SK-N-DZ (cell line): ENCODE data around the gene MAP3K14.
"Not testable (repeated sequence)": the region's sequence is repeated elsewhere in the genome, so short reads cannot be mapped to it uniquely, and the experiment has no call there.

Source experiments
- DNase-seq: peaks from one replicate; pipeline ENCODE4 v3.0.0-alpha.2; 2015; ENCODE audit warnings: low spot score

Gene MAP3K14

GRCh38 chr17:45260204-45260783 lies 56.5 kb downstream of the MAP3K14 start:
- DNase-seq = no peak

GRCh38 chr17:45258981-45259380 lies 57.8 kb downstream of the MAP3K14 start:
- DNase-seq = no peak

GRCh38 chr17:45257115-45257514 lies 59.7 kb downstream of the MAP3K14 start:
- DNase-seq = no peak

GRCh38 chr17:45256114-45256966 lies 60.5 kb downstream of the MAP3K14 start:
- DNase-seq = no peak

GRCh38 chr17:45255358-45255757 lies 61.5 kb downstream of the MAP3K14 start:
- no peak for DNase-seq

- no peak for DNase-seq
Observed at GRCh38 chr17:45253879-45254278, 62.9 kb downstream of the MAP3K14 start.

GRCh38 chr17:45253237-45253636 lies 63.6 kb downstream of the MAP3K14 start:
- not testable (repeated sequence) for DNase-seq

GRCh38 chr17:45251931-45252330 lies 64.9 kb downstream of the MAP3K14 start:
- no peak for DNase-seq

- no peak for DNase-seq
Observed at GRCh38 chr17:45248132-45248957, 68.5 kb downstream of the MAP3K14 start.

- DNase-seq = peak; percentile 88
Observed at GRCh38 chr17:45247429-45248131, 69.2 kb downstream of the MAP3K14 start.

GRCh38 chr17:45246861-45247428 lies 69.9 kb downstream of the MAP3K14 start:
- peak; percentile 69 for DNase-seq

GRCh38 chr17:45246338-45246737 lies 70.5 kb downstream of the MAP3K14 start:
- no peak for DNase-seq

- no peak for DNase-seq
Observed at GRCh38 chr17:45244725-45245656, 71.8 kb downstream of the MAP3K14 start.

- DNase-seq = no peak
Observed at GRCh38 chr17:45243750-45244149, 73.1 kb downstream of the MAP3K14 start.

- DNase-seq = no peak
Observed at GRCh38 chr17:45242029-45242414, 74.8 kb downstream of the MAP3K14 start.

GRCh38 chr17:45241328-45242028 lies 75.3 kb downstream of the MAP3K14 start:
- DNase-seq = peak; percentile 49

- no peak for DNase-seq
Observed at GRCh38 chr17:45240905-45241327, 75.9 kb downstream of the MAP3K14 start.

- no peak for DNase-seq
Observed at GRCh38 chr17:45238155-45238774, 78.6 kb downstream of the MAP3K14 start.

- DNase-seq = no peak
Observed at GRCh38 chr17:45237686-45238085, 79.1 kb downstream of the MAP3K14 start.
